DND-41 (cell line): ENCODE measurements around the gene PDPK1.

ENCODE experiments used
- ATAC-seq: fragments of 200-7000 bp; cut with Tn5 transposase; 3 replicates; pipeline ENCODE4 v1.9.1; 2021; ENCODE audit warnings: low read depth; ENCODE audit not compliant: insufficient read depth
- DNase-seq: peaks from one replicate; pipeline ENCODE4 v3.0.0-alpha.2; 2020
- H2AFZ ChIP-seq: 2 replicates; pipeline ENCODE4 v1.6.0; 2012; ENCODE audit warnings: low read depth, low read length
- H3K27ac ChIP-seq: 2 replicates; pipeline ENCODE4 v1.5.1; 2012; ENCODE audit warnings: low read length, inconsistent platforms
- H3K27me3 ChIP-seq: fragments of 200-600 bp; sonication (generic); 2 replicates; pipeline ENCODE4 v1.6.0; 2012; ENCODE audit warnings: low read length, mild to moderate bottlenecking, inconsistent platforms; ENCODE audit not compliant: insufficient read depth, poor library complexity
- H3K36me3 ChIP-seq: 2 replicates; pipeline ENCODE4 v1.5.1; 2012; ENCODE audit warnings: low read length, inconsistent platforms; ENCODE audit not compliant: insufficient read depth
- H3K4me1 ChIP-seq: 2 replicates; pipeline ENCODE4 v1.5.1; 2012; ENCODE audit warnings: mild to moderate bottlenecking, low read length; ENCODE audit not compliant: insufficient read depth
- H3K4me2 ChIP-seq: 2 replicates; pipeline ENCODE4 v1.6.0; 2012; ENCODE audit warnings: mild to moderate bottlenecking, moderate library complexity, low read length, inconsistent platforms; ENCODE audit not compliant: insufficient read depth
- H3K4me3 ChIP-seq, 2 experiments: fragments of 200-600 bp in 1 of 2; shearing (Covaris generic) in 1 of 2; 2 replicates each; pipeline ENCODE4 v1.5.1; 2012 to 2016; ENCODE audit warnings: inconsistent platforms in 2 of 2, low read length in 2 of 2, mild to moderate bottlenecking in 2 of 2, low read depth in 1 of 2, moderate library complexity in 1 of 2
- H3K79me2 ChIP-seq: 2 replicates; pipeline ENCODE4 v1.6.0; 2012; ENCODE audit warnings: low read length, inconsistent platforms; ENCODE audit not compliant: insufficient read depth
- H3K9ac ChIP-seq: 2 replicates; pipeline ENCODE4 v1.6.0; 2012; ENCODE audit warnings: low read depth, mild to moderate bottlenecking, inconsistent platforms, low read length, moderate library complexity
- H3K9me3 ChIP-seq: 2 replicates; pipeline ENCODE4 v1.5.1; 2012; ENCODE audit warnings: low read length, moderate library complexity, mild to moderate bottlenecking, inconsistent platforms; ENCODE audit not compliant: insufficient read depth, severe bottlenecking
- H4K20me1 ChIP-seq: 2 replicates; pipeline ENCODE4 v1.6.0; 2012; ENCODE audit warnings: low read length; ENCODE audit not compliant: insufficient read depth
- CTCF ChIP-seq: IDR thresholded peaks from 2 replicates; pipeline ENCODE4 v1.5.1; 2012; ENCODE audit warnings: borderline replicate concordance, low read length, moderate library complexity, mild to moderate bottlenecking; ENCODE audit not compliant: poor library complexity, severe bottlenecking; ENCODE audit errors: extremely low read depth
- EZH2 ChIP-seq: IDR thresholded peaks from 3 replicates; pipeline ENCODE4 v1.6.1; 2012; ENCODE audit warnings: borderline replicate concordance, low read depth, mild to moderate bottlenecking, moderate library complexity, low read length, inconsistent platforms; ENCODE audit not compliant: severe bottlenecking

Gene PDPK1

GRCh38 chr16:2519711-2520080 is 18.1 kb upstream of the PDPK1 start:
- no peak for ATAC-seq
- H3K79me2 ChIP-seq = peaks cover 79% of the 10 kb centered on the region
- H3K4me2 ChIP-seq = peak overlapping the region; percentile 99
- H3K9ac ChIP-seq = peak overlapping the region; percentile 36
- H2AFZ ChIP-seq = peak overlapping the region; percentile 77
- peak overlapping the region in 1 of 2 experiments; percentile 84; a peak in 2 of 4 replicates for H3K4me3 ChIP-seq
- peaks cover 64% of the 10 kb centered on the region for H4K20me1 ChIP-seq
- no peaks in the 10 kb centered on the region for H3K9me3 ChIP-seq
- H3K27ac ChIP-seq = peak overlapping the region; percentile 68
- H3K36me3 ChIP-seq = peaks cover 54% of the 10 kb centered on the region
- no peaks in the 10 kb centered on the region for H3K27me3 ChIP-seq
- no peak for DNase-seq
- TF ChIP-seq EZH2 (no peak), CTCF (no peak)
- peaks cover 68% of the 10 kb centered on the region for H3K4me1 ChIP-seq

- peak within 1 kb of the TSS; percentile 76 for H3K27ac ChIP-seq
- H3K9ac ChIP-seq = peak within 1 kb of the TSS; percentile 63
- H3K79me2 ChIP-seq = peaks cover 73% of the 10 kb centered on the region
- H3K4me1 ChIP-seq = peaks cover 63% of the 10 kb centered on the region
- H3K4me2 ChIP-seq = peak within 1 kb of the TSS; percentile 99
- DNase-seq (peak; percentile 90), ATAC-seq (peak; percentile 80)
- H3K4me3 ChIP-seq = peak within 1 kb of the TSS; percentile 33 to 84; a peak in 3 of 4 replicates
- peak within 1 kb of the TSS; percentile 77 for H2AFZ ChIP-seq
- no peaks in the 10 kb centered on the region for H3K27me3 ChIP-seq
- no peak for TF ChIP-seq EZH2
- no peak for TF ChIP-seq CTCF
- peaks cover 58% of the 10 kb centered on the region for H4K20me1 ChIP-seq
- H3K9me3 ChIP-seq = no peaks in the 10 kb centered on the region
- H3K36me3 ChIP-seq = peaks cover 58% of the 10 kb centered on the region
Observed at GRCh38 chr16:2520097-2520783, 17.6 kb upstream of the PDPK1 start, which contains the start of gene AMDHD2. Gene AMDHD2 (plus strand): TSS chr16:2520371. CDS start chr16:2520459, 88 bp downstream.

GRCh38 chr16:2520784-2521531 is 16.9 kb upstream of the PDPK1 start:
- Histone ChIP-seq H3K27me3 (no peaks in the 10 kb centered on the region), H3K79me2 (peaks cover 66% of the 10 kb centered on the region), H3K9ac (peak overlapping the region; percentile 63), H3K27ac (peak overlapping the region; percentile 76), H4K20me1 (peaks cover 52% of the 10 kb centered on the region), H3K9me3 (no peaks in the 10 kb centered on the region), H2AFZ (peak overlapping the region; percentile 68), H3K4me3 (peak overlapping the region; percentile 33 to 84; a peak in 3 of 4 replicates), H3K4me2 (peak overlapping the region; percentile 99), H3K4me1 (peaks cover 56% of the 10 kb centered on the region), H3K36me3 (peaks cover 56% of the 10 kb centered on the region)
- TF ChIP-seq EZH2 (no peak), CTCF (no peak)
- peak; percentile 40 for DNase-seq
- peak; percentile 39; the same call in 2 of the 3 replicates for ATAC-seq
